HuH-7 (cell line): Measurements from ENCODE around the gene TASP1.

Source experiments
- DNase-seq: peaks from one replicate; pipeline ENCODE4 v3.0.0; 2011; ENCODE audit warnings: low spot score

Gene TASP1

GRCh38 chr20:13344671-13345070 lies 294.1 kb downstream of the TASP1 start:
- DNase-seq = no peak

GRCh38 chr20:13342469-13343242 lies 296.1 kb downstream of the TASP1 start:
- peak; percentile 87 for DNase-seq

- no peak for DNase-seq
Observed at GRCh38 chr20:13341737-13342393, 296.9 kb downstream of the TASP1 start.

- DNase-seq = no peak
Observed at GRCh38 chr20:13340088-13340487, 298.6 kb downstream of the TASP1 start.
